ENCODE measurements around the gene AP4M1. TPM values are rescaled to one million over a fixed set of nuclear protein-coding genes. Genes with fewer than 3 reads are reported as not detected.

Gene AP4M1
- total RNA-seq, 2 donors from 2014 or later, result 8.9 to 16.9 TPM

GRCh38 chr7:100157334-100158228 is 56.1 kb downstream of the AP4M1 start:
- DNase-seq (ENCODE audit: low spot score), result peak; percentile 40
- peak in 1 of 2 donors; percentile 4 for ATAC-seq
- H3K27ac Mint-ChIP-seq, result peak overlapping the region; percentile 66 to 92
- H3K9me3 Mint-ChIP-seq, result no peaks in the 10 kb centered on the region
- H3K27me3 Mint-ChIP-seq, result no peaks in the 10 kb centered on the region
- peak overlapping the region; percentile 80 for H3K4me3 Mint-ChIP-seq
- peaks cover 2% of the 10 kb centered on the region for H3K36me3 Mint-ChIP-seq
- peaks cover 8 to 12% of the 10 kb centered on the region in 2 donors for H3K4me1 Mint-ChIP-seq (ENCODE audit: low read depth in 2 of 2)

Other genes starting within 250 kb of the AP4M1 start
- under 1 TPM in 1 of 2 donors, not detected in 1; 0.36 TPM for gene OR2AE1, start 224.6 kb upstream of the AP4M1 start, total RNA-seq
- 10 to 100 TPM; 29.9 to 30.8 TPM for gene TRIM4, start 182.1 kb upstream of the AP4M1 start, total RNA-seq
- not detected for gene GJC3, start 172.0 kb upstream of the AP4M1 start, total RNA-seq
- not detected for gene AZGP1, start 125.6 kb upstream of the AP4M1 start, total RNA-seq
- 10 to 100 TPM; 64.9 to 70.6 TPM for gene ZKSCAN1, start 86.0 kb upstream of the AP4M1 start, total RNA-seq
- 10 to 100 TPM in 1 of 2 donors, 1 to 10 TPM in 1; 8.7 to 11.0 TPM for gene ZSCAN21, start 51.9 kb upstream of the AP4M1 start, total RNA-seq
- gene ZNF3, start 19.9 kb upstream of the AP4M1 start, total RNA-seq, result 10 to 100 TPM; 19.6 to 33.6 TPM
- gene COPS6, start 12.7 kb upstream of the AP4M1 start, total RNA-seq, result 10 to 100 TPM; 81.8 to 88.8 TPM
- 100 to 1,000 TPM; 248 to 526 TPM for gene MCM7, start 246 bp upstream of the AP4M1 start, total RNA-seq
- 10 to 100 TPM; 46.3 to 69.1 TPM for gene TAF6, start 17.7 kb downstream of the AP4M1 start, total RNA-seq
- 10 to 100 TPM; 17.5 to 19.1 TPM for gene CNPY4, start 18.0 kb downstream of the AP4M1 start, total RNA-seq
- 1 to 10 TPM; 3.4 to 6.5 TPM for gene MBLAC1, start 25.3 kb downstream of the AP4M1 start, total RNA-seq
- gene LAMTOR4, start 47.3 kb downstream of the AP4M1 start, total RNA-seq, result 100 to 1,000 TPM; 124 to 145 TPM
- 10 to 100 TPM; 46.2 to 52.7 TPM for gene TRAPPC14, start 57.1 kb downstream of the AP4M1 start, total RNA-seq
- 1 to 10 TPM in 1 of 2 donors, under 1 TPM in 1; 0.57 to 1.1 TPM for gene GAL3ST4, start 67.0 kb downstream of the AP4M1 start, total RNA-seq
- gene GPC2, start 75.7 kb downstream of the AP4M1 start, total RNA-seq, result 1 to 10 TPM; 2.6 to 2.7 TPM
- 10 to 100 TPM; 13.7 to 24.4 TPM for gene STAG3, start 76.3 kb downstream of the AP4M1 start, total RNA-seq
- 10 to 100 TPM; 32.2 to 43.9 TPM for gene PVRIG, start 118.3 kb downstream of the AP4M1 start, total RNA-seq
- gene SPDYE3, start 206.1 kb downstream of the AP4M1 start, total RNA-seq, result not detected

Measured in natural killer cell treated with Interleukin-12 subunit alpha and Interleukin-12 subunit beta and Interleukin-15 and Interleukin-18, amount 100 ng/mL, for 72 hours (primary cell).